ENCODE data around the gene MAP3K7CL.

Gene MAP3K7CL

DNA sequence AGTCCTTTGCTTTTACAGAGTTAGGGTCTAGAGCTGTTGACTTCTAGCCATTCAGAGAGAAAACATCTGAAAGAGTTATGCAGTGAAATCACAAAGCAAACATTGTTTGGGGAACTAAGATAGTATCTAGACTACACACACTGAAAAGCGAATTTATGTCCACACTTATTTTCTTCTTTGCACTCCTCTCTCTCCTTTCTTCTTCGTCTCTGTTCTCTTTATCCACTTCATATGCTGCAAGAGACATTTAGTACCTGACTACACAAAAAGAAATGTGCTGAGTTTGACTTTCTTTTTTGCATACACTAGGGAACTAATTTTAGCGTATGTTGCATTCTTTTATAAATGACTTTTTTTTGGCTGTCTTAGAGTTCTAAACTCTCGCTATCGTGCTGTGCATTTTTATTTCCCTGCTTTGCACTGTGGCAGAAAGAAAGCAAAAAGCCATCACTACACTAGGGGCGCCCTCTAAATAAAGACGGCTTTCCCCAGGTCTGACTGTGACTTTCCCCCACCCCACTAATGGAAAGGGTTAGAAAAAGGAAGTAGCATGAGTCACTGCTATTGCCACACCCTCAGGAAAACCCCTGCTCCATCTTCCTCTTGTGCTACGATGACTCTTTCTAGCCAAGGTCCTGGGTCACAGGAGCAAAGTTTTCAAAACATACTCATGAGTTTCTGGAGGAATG is 65.7 kb downstream of the MAP3K7CL start:
- DNase-seq (ENCODE audit: low read depth, low spot score) = no peak

DNA sequence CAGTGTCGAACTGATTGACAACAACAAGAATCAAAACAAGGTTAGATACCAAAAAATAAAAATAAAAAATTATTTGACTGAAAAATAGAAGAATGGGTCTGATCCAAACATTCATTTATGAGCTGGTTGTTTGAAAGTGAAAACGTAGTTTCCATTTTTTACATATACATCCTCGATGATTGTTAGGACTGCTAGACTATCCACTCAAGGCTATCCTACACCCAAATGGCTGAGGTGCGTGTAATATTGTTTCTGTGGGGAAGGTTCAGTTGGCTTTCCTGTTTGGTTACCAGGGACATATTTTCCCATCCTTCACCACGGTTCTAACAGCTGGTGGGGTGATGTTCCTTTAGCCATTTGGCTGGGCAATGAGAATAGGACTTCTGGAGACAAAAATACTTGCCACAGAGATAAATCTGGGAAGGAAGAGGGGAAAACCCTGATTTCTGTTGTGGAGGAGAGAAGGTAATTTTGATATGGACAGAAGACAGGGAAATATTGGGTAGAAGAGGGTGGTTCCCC is 66.3 kb downstream of the MAP3K7CL start:
- no peak for DNase-seq (ENCODE audit: low read depth, low spot score)

DNA sequence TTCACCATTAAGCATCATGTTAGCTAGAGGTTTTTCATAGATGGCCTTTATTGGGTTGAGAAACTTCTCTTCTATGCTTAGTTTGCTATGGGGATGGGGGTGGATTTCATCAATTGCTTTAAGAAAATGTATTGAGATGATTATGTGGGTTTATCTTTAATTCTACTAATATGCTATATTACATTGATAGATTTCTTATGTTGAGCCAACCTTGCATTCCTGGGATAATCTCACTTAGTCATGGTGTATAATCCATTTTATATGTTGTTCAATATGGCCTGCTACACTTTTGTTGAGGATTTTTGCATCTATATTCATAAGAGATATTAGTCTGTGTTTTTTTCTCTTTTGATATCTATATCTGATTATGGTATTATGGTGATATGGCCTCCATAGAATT is 70.7 kb downstream of the MAP3K7CL start:
- DNase-seq (ENCODE audit: low read depth, low spot score) = no peak

DNA sequence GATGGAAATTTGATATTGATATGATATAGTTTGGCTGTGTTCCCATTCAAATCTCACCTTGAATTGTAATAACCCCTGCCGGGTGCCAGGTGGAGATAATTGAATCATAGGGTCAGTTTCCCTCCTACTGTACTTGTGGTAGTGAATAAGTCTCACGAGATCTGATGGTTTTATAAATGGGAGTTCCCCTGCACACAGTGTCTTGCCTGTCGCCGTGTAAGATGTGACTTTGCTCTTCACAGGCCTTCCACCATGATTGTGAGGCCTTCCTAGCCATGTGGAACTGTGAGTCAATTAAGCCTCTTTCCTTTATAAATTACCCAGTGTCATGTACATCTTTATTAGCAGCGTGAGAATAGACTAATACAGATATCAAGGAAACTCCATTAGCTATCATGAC is 74.6 kb downstream of the MAP3K7CL start:
- no peak for DNase-seq (ENCODE audit: low read depth, low spot score)

DNA sequence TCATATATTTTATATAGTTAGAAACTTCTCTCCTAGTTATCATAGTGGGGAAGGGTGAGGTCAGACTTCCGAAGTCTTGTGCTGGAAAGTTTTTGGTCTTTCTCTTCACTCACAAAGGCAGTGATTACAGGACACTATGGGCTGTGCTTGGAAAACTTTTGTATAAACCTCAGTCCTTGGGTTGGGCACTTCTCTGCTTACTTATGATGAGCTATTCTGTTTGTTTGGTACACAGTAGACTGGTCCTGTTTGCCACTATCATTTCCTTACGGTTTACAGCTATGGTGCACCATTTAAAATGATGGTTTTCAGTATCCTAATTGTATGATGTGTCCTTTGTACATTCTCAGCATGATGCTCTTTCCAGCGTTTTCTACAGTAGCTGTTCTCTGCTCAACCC is 75.5 kb downstream of the MAP3K7CL start:
- DNase-seq (ENCODE audit: low read depth, low spot score) = no peak

DNA sequence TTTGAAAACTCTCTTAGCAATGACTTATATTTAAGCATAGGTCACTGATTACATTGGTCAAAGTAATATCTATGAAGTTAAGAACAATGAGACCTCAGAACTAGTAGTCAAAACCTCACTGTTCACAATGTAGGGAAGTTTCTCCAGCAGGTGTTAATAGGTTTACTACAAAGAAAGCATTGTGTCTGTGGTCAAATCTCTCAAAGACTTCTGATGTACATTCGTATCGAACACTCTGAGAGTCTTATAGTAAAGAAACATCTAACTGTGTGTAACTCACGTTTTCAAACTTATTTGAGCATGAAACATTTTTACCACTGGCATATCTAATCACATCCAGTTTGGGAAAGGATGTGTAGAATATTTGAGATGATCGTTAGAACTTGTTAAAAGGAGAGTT is 76.0 kb downstream of the MAP3K7CL start:
- no peak for DNase-seq (ENCODE audit: low read depth, low spot score)

DNA sequence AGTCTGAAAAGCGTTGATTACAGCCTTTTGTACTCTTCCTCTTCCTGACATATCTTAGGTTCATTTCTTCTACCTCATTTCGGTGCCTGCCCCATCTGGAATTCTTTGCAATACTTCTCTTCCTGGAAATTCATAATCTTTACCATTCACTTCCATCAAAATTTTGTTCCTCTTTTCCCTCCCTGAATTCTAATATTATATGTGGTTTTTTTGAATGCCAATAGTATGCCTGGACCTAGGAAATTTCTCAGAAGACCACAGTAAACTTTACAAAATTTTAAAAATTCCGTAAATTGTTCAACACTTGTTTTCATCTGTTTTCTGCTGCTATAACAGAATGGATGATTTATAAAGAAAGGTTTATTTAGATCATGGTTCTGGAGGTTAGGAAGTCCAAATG is 76.8 kb downstream of the MAP3K7CL start:
- DNase-seq (ENCODE audit: low read depth, low spot score) = no peak

DNA sequence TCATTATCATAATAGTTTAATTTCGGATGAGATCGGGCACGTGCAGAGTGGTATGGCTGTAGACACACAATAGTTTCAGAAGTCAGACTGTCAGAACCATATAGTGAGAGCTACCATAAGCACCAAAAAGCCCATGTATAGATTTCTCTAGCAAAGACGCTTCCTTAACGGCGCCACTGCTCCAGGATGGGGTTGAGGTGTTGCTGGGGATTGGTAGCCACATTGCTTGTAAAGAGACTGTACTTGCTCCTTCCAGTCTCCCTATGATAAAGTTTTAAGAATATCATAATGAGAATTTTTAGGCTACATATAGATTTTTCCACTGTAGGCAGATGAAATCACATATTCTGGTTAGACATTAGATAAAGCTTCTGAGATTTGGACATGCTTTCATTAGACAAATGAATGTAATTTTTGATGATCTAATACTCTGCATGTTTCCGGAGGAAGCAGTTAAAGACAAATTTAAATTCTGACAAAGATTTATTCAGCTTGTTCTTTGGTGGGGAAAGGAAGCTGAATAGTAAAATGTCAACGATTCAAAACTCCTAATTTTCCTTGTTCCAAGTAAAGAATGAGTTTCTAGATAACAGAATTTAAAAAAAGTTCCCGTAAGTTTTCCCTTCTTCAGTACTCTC is 77.7 kb downstream of the MAP3K7CL start:
- no peak for DNase-seq (ENCODE audit: low read depth, low spot score)

DNA sequence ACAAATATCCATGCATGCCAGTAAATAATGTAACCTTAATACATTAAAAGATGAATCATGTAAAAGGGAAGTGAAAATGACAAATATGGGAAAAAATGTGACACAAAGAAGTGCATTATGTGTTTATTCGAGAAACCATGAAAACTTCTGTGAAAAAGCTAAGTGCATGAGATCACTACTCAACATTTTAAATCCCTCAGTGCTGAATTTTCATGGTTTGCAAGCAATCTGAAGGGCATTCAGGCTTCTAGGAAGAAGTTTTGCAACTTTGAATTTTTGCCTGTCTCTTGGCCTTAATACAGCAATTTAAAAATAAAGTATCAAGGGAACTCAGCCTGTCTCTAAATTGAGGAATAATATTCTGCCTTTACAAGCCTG is 78.2 kb downstream of the MAP3K7CL start:
- DNase-seq (ENCODE audit: low read depth, low spot score) = no peak

DNA sequence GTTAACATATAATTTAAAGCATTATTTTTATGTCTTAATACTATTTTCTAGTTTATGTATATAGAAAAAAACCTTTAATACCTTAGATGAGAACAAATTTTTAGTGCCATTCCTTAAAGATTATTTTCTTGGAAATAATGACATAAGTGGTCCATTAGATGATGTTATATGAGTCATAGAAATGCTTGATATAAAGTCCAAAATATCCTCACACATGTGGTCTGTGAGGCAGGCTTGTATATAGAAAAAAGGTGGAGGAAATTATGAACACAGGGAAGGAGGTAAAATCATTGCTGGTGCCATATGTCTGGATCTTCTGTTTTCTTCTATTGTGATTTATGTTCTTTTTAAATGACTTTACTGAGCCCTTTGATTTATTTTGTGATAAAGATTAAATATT is 79.3 kb downstream of the MAP3K7CL start:
- no peak for DNase-seq (ENCODE audit: low read depth, low spot score)

DNA sequence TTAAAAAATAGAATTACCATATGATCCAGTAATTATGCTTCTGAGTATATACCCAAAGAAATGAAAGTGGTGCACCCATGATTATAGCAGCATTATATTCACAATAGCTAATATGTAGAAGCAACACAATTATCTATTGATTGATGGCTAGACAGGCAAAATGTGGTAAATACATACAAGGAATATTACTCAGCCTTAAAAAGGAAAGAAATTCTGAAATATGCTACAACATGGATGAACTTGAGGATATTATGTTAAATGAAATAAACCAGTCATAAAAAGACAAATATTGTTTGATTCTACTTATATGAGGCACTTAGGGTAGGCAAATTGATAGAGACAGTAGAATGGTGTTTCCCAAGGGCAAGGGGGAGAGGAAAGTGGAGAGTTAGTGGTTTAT is 80.8 kb downstream of the MAP3K7CL start:
- no peak for DNase-seq (ENCODE audit: low read depth, low spot score)

DNA sequence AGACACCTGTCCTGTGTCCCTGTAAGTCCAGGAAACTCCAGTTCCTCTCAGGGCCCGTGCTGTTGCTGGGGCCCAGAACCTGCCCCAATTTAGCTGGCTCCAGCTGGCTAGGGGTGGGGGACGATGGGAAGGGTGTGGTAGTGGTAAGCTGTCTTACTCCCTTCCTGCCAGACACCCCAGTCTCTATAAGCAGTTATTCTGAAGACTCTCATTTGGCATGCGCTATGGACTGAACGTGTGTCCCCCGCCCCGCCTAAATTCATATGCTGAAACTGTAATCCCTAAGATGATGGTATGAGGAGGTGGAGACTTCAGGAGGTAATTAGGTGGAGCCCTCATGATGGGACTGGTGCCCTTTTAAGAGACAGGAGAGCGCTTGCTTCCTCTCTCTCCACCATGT is 82.0 kb downstream of the MAP3K7CL start:
- no peak for DNase-seq (ENCODE audit: low read depth, low spot score)

DNA sequence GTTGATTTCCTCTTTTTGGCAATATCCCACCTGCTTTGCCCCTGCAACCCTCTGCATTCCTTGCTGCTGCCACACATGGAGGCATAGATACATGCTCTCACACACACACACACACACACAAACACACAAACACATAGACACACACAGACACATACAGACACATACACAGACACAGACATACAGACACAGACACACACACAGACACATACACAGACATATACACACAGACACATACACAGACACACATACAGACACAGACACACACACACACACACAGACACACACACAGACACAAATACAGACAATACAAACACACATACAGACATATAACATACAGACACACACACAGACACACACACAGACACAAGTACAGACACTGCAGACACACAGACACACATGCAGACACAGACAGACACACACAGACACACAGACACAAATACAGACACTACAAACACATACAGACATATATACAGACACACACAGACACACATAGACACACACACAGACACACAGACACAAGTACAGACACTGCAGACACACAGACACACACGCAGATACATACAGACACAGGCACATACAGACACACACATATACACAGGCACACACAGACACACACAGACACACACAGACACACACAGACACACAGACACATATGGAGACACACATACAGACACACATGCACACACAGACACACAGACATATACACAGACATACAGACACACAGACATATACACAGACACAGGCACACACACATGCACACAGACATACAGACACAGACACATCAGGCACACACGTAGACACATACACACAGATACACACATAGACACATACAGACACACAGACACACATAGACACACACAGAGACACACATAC is 83.3 kb downstream of the MAP3K7CL start:
- DNase-seq (ENCODE audit: low read depth, low spot score) = no peak

DNA sequence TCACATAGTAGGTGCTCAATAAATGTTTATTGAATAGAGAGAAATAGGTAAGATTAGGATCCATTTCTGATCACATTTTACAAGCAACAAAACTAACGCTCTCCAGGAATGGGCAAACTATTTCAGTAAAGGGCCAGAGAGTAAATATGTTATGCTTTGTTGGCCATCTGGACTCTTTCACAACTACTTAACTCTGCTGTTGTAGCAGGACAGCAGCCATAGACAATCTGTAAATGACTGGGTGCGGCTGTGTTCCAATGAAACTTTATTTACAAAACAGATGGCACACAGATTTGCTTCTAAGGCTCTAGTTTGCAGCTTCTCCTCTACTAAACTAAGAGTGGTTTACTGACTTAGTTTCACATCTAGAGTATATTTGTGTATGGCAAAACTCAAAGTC is 85.3 kb downstream of the MAP3K7CL start:
- DNase-seq (ENCODE audit: low read depth, low spot score) = no peak

DNA sequence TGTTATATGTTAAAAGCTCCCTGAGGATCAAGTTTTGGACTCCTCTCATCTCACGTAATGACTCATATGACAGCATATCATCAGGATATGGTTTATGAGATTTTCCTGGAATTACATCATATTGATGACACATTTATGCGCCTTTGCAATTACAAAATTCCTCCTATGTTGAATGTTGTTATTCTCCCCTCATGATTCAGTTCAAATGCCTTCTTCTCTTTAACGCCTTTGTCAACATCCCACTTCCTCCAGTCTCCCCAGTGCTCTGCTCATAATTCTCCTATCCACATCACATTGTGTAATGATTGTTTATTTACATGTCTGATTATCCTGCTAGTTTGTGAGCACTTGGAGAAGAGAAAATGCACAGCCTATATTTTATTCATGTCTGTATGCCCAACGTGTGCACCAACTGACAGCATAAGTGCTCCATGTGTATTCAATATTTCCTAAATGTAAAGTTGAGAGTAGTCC is 87.4 kb downstream of the MAP3K7CL start:
- DNase-seq (ENCODE audit: low read depth, low spot score) = peak; percentile 57

DNA sequence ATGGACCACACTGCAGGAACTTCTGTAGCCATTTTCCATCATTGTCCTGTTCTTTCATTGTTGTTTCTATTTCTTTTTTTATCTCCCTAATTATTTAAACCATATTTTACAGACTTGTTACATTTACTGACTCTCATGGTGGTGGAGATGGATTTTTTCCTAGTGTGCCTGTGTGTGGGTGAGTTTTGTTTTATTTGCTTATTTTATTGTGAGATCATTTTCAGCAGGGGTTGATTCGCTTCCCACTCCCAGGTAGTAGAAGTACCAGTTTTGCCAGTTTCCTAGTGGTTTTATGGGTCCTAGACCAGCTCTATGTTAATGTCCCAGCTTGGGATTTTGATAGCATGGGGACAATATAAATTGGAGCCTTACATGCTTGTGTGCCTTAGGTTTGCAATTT is 88.3 kb downstream of the MAP3K7CL start:
- DNase-seq (ENCODE audit: low read depth, low spot score) = no peak

DNA sequence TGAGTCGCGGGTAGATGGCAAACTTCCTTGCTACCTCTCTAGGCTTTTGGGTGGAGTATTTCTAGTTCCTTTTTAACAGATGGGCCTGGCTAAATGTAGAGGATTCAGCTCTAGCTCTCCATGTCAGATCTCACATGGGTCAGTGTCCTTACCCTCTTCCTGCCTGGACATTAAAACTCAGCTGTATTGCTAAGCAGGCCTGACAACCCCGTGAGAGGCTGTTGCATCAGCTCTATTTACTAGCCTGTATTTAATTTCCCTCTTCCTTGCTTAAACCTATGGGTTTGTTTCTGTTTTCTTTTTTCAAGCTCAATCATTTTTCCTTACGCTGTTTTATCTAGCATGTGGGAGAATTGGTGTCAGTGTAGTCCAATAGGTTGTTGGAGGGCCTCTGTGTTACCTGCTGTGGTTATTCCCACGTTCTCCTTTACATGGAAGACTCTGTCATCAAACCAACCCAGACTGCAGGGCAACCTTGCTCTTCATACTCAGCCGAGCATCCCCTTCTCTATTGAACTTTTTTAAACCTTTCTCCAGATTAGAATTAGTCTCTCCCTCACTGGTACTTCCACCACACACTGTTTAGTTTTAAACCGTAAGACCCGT is 88.8 kb downstream of the MAP3K7CL start:
- no peak for DNase-seq (ENCODE audit: low read depth, low spot score)

DNA sequence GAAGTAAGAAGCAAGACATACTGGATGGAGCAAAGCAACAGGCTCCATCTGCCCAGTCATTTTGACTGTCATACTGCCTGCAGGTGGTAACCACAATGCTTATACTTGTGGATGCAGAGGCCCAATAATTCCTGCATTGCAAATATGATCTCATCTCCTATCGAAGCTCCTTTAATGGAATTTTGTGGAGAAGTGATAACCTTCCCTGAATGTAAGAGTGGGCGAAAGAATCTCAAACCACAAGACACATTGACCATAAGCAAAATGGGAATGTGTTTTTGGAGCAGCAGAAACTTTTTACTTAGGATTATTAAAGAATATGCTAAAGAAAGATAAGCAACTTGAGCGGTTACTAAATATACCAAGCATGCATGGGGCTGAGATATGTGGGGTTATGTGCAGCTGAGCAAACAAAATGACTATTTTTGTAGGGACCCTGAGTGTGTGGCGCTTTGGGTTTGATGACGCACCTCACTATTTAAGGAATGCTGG is 90.9 kb downstream of the MAP3K7CL start:
- peak; percentile 76 for DNase-seq (ENCODE audit: low read depth, low spot score)

DNA sequence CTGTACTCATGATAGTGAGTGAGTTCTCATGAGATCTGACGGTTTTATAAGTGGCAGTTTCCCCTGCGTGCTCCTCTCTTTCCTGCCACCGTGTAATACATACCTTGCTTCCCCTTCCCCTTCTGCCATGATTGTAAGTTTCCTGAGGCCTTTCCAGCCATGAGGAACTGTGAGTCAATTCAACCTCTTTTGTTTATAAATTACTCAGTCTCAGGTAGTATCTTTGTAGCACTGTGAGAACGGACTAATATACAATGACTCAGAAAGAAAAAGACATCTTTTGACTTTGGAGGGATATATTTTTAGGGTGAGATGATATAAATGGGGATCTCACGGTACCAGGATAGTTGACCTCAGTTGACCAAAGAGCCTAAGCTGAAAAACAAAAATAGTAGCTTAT is 93.6 kb downstream of the MAP3K7CL start:
- DNase-seq (ENCODE audit: low read depth, low spot score) = no peak

All from smooth muscle cell of the brain vasculature (primary cell).